ENCODE measurements around the gene COLQ.

GRCh38 chr3:15456321-15456720 is 65.2 kb downstream of the COLQ start:
- no peak for TF ChIP-seq ZC3H11A (IDR thresholded peaks at IDR 0.05)
- no peak for TF ChIP-seq CTCF (IDR thresholded peaks at IDR 0.05)
